ENCODE measurements around the gene TPGS2.
"Not testable (repeated sequence)": the region's sequence is repeated elsewhere in the genome, so short reads cannot be mapped to it uniquely, and the experiment has no call there.

Gene TPGS2

GRCh38 chr18:36825526-36825925 lies 3.3 kb downstream of the TPGS2 start:
- DNase-seq (ENCODE audit: low spot score): no peak

GRCh38 chr18:36821681-36822080 lies 7.1 kb downstream of the TPGS2 start:
- DNase-seq (ENCODE audit: low spot score): no peak

GRCh38 chr18:36819621-36820020 lies 9.2 kb downstream of the TPGS2 start:
- no peak for DNase-seq (ENCODE audit: low spot score)

DNA sequence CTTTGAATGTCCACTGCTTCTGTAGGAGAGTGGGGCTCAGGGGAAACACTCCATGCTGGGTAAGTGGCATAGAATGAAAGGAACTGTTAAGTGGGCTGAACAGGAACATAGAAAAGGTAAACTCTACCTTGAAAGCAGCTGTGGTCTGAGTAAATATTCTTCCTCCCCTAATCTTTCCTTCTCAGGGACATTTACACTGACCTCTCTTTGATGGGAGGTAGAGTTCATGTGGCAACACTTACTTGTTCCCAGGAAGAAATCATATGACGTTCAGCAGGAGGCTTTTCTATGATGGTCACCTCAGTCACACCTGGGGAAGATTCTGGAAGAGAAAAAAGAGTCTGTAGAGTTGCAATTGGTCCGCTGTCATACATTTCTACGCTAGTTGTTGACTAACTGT lies 10.2 kb downstream of the TPGS2 start:
- DNase-seq (ENCODE audit: low spot score): no peak

GRCh38 chr18:36817039-36817438 lies 11.8 kb downstream of the TPGS2 start:
- DNase-seq (ENCODE audit: low spot score): no peak

DNA sequence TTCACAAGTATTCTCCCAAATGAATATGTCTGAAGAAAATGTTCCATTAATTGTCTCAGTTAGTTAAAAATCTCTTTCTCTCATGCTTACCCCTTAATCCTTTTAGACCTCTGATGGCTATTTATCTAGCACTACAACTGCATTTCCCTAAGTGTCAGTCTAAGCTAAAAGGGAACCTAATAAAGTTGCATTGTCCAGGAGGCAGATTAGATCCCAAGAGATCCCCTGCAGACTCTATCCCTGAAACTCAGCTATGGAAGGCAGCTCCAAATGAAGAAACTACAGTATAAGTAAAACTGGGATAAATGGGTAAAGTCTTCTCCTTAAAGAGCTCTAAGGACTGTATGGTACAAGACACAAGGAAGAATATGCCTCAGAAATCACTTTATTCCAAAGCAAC lies 12.7 kb downstream of the TPGS2 start:
- DNase-seq (ENCODE audit: low spot score): not testable (repeated sequence)

DNA sequence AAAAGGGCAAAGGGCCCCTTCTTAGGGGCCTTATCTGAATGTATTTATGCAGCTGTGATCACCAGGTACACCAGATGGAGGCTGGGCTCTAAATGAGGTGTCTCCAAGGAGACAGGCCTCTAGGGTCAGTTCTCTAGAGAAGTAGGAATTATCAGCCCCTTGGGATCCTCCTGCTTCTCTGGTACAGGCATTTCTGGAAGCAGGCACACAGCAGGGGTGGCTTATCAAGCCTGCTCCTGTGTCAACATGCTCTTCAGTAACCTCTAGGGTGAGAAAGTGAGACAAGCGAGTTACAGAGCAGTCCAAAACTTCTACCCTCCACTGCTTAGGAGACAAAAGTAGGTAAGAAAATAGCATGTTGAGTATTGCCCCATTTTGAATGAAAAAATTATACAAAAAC lies 13.8 kb downstream of the TPGS2 start:
- no peak for DNase-seq (ENCODE audit: low spot score)

- DNase-seq (ENCODE audit: low spot score): no peak
These were observed 15.0 kb downstream of the TPGS2 start for GRCh38 chr18:36813824-36814223.

GRCh38 chr18:36813101-36813775 lies 15.6 kb downstream of the TPGS2 start:
- DNase-seq (ENCODE audit: low spot score): no peak

DNA sequence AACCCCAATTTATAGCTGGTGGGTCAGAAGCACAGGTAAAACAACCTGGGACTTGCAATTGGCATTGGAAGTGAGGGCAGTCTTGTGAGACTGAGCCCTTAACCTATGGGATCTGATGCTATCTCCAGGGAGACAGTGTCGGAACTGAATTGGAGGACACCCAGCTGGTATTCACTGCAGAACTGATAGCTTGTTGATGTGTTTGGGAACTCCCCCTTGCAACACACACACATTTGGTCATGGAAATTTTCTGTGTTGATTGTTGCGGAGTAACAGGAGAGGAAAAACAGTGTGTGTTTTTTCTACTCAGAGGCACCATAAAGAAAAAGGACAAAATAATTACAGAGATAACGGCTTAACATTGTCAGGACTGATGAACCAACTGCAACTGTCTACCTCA lies 16.1 kb downstream of the TPGS2 start:
- no peak for DNase-seq (ENCODE audit: low spot score)

DNA sequence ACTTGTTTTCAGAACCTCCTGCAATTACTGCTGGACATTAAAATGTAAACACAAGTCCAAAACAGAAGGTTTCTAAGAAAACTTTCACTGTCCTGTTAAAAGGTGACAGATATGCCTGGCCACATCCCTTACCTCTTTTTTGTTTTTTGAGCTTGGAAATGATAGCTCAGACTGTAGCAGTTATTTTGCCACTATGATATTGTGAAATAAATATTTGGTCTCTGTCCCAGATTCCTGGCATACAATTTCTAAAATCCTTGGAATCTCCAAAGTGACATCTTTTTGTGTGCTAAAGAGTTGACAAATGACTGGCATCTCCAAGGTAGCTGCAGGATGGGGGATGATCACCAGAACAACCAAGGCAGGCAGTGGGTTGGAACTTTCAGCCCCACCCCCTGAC lies 16.8 kb downstream of the TPGS2 start:
- no peak for DNase-seq (ENCODE audit: low spot score)

DNA sequence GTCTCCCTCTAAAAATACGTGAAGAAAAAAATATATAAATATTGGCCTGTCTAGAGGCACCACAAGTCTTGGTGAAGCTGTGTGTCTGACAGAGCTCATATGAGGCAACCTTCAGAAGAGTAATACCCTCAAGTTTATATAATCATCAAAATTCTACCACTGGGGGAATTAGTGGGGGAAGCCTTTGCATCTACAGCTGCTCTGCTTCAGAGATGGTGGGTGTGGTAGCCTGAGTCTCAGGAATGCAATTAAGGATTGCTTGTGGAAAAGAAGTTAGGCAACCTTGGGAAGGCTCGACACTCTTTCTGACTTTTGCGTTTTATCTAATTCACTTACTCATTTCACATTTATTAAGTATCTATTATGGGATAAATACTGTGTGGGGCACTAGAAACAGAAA lies 17.4 kb downstream of the TPGS2 start:
- no peak for DNase-seq (ENCODE audit: low spot score)

DNA sequence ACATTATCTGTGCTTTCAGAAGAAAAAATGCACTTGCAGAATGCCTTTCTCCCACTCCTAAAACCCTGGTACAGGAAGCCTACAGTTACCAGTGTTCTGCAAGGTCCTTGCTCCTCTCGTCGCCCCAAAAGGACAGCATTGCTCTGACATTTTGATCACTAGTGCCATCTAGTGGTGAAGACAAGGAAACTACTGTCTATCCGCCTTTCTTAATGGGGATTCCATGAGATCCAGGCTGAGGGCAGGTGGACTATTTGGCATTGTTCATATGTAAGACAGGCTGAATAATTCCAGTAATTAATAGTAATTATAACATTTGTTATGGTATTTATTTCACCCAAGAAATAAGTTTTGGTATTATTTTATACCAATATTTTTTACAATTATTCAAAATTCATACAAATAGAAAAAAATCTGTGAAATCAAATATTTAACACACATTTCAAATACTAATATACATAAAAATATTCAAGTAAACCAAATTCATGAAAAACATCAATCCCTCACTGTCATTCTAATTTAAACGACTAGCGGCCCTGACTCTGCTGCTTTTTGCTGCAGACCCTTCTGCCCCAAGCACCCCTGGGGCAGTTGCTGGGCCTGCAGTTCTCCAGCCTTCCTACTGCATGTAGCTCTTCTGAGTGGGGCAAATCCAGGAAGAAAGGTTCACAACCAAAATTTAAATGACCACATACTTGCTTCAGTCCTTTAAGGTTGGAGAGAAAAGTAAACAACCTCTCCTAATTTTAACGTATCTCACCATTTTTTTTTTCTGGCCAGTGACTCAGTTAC lies 19.0 kb downstream of the TPGS2 start:
- peak; percentile 47 for DNase-seq (ENCODE audit: low spot score)

- DNase-seq (ENCODE audit: low spot score): no peak
These were observed 20.1 kb downstream of the TPGS2 start for GRCh38 chr18:36808681-36809080.

- no peak for DNase-seq (ENCODE audit: low spot score)
These were observed 23.7 kb downstream of the TPGS2 start for GRCh38 chr18:36805105-36805504.

GRCh38 chr18:36798738-36799473 lies 29.9 kb downstream of the TPGS2 start:
- DNase-seq (ENCODE audit: low spot score): no peak

DNA sequence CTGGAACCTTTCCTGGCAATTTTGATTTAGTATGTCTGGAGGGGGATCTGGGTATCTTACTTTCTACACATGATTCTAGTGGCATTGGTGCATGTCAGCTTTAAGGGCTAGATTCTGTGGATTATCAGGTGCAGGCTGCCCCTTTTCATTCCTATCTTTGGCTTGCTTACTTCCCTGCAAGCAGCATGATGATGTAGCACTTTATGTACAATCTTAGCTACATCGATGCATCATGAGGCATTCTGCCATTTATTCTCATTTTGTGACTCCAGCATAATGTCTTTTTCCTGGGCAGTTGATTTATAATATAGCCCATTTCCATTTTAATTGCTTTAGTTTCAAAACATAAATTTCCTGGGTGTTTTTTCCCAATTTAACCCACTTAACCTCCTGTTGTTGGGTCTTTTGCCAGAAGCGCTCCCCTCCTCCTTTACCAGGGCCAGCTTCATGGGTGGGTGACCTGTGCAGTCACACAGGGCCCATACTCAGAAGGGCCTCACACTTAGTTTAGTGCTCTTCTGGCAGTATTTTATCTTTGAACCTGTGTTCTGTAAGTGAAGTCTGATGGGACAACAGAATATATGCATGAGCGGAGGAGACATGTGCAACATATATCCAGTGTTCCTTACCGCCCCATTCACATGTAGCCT lies 36.0 kb downstream of the TPGS2 start:
- DNase-seq (ENCODE audit: low spot score): no peak

DNA sequence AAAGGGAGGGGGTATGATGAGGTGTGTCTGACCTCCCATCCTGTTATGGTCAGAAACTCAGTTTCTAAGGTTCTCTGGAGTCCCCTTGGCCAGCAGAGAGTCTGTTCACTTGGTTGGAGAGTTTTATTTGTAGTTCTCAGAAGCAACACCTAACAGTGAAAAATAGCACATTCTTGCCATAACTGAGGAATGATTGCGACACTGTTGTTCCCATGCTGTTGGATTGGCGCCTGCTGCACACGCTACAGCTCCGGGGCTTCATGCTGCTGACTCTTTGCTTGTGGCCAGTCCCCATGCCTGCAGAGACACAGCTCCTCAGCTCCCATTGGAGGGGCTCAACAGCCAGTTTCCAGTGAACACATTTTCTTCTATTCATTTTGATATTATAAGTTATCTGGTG lies 42.1 kb downstream of the TPGS2 start:
- peak; percentile 17 for DNase-seq (ENCODE audit: low spot score)

DNA sequence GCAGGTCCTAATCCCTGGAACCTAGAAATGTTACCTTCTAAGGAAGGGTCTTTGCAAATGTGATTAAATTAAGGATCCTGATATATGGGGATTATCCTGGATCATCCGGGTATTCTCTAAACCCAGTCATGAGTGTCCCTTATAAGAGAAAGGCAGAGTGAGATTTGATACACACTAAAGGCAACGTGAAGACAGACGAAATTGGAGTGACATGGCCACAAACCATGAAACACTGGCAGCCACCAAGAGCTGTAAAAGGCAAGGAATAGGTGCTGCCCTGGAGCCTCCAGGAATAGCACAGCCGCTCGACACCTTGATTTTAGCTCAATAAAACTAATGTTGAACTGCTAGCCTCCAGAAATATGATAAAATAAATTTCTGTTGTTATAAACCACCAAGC lies 45.0 kb downstream of the TPGS2 start:
- no peak for DNase-seq (ENCODE audit: low spot score)

- DNase-seq (ENCODE audit: low spot score): no peak
These were observed 46.1 kb downstream of the TPGS2 start for GRCh38 chr18:36782710-36783109.

DNA sequence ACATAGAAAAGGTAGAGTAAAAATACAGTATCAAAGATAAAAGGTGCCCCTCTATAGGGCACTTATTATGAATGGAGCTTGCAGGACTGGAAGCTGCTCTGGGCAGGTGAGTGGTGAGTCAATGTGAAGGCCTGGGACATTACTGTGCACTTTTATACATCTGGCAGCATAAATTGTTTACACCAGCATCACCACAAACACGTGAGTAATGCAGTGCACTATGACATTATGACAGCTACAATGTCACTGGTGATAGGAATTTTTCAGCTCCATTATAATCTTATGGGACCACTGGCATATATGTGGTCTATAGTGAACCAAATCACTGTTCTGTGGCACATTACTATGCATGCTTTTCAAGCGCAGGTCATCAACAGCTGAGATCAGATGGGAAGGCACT lies 48.1 kb downstream of the TPGS2 start:
- DNase-seq (ENCODE audit: low spot score): no peak

- no peak for DNase-seq (ENCODE audit: low spot score)
These were observed 51.2 kb downstream of the TPGS2 start for GRCh38 chr18:36777566-36777965.

DNA sequence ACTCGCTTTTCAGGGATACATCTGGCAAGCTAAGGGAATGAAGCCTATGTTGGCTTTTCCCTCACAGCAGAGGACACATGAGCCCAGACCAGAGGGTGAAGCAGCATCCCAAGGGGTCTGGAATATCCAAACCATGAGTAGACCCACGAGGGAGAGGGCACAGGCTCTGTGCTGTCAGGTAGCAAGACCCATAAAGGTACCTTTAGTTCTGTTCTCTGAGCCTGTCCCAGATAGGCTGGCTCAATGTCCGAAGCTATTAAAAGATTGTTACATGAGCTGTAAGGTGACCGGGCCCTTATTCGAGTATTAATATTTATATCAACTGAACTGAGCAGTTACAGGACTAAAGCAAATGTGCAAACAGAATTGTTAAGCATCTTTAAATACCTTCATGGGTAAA lies 52.2 kb downstream of the TPGS2 start:
- no peak for DNase-seq (ENCODE audit: low spot score)
